ENCODE results near the gene ZBTB48. TPM values are rescaled to one million over a fixed set of nuclear protein-coding genes. Genes with fewer than 3 reads are reported as not detected.
A peak's percentile ranks its signal among the peaks of the same experiment; 100 is the strongest.

The ZBTB48 gene
- total and polyA plus RNA-seq, 4 donors, result 8.3 to 18.1 (median 13.1) TPM

GRCh38 chr1:6614929-6615785 lies 35.4 kb downstream of the ZBTB48 start:
- peaks cover 4 to 11% (median 8%) of the 10 kb centered on the region in 4 donors for H3K4me1 ChIP-seq (ENCODE audit: control insufficient read depth in 4 of 4, insufficient read depth in 4 of 4, low read length in 3 of 4)

GRCh38 chr1:6619045-6619444 lies 39.3 kb downstream of the ZBTB48 start:
- no peak overlapping the region for H3K9ac ChIP-seq (ENCODE audit: low read depth in 1 of 2, low read length in 2 of 2)
- H3K9me3 ChIP-seq (ENCODE audit: control insufficient read depth in 4 of 4, low read length in 3 of 4), result no peaks in the 10 kb centered on the region
- no peak overlapping the region for H3K27ac ChIP-seq (ENCODE audit: low read depth in 1 of 2, low read length in 2 of 2)
- peaks cover 6 to 37% (median 31%) of the 10 kb centered on the region in 4 donors for H3K4me1 ChIP-seq (ENCODE audit: control insufficient read depth in 4 of 4, insufficient read depth in 4 of 4, low read length in 3 of 4)
- no peak overlapping the region for H3K4me3 ChIP-seq (ENCODE audit: low read depth in 1 of 3, low read length in 3 of 3)
- H3K36me3 ChIP-seq (ENCODE audit: control insufficient read depth in 4 of 4, insufficient read depth in 3 of 4, low read depth in 1 of 4, low read length in 3 of 4), result peaks cover 1 to 7% (median 5%) of the 10 kb centered on the region in 4 donors
- DNase-seq (ENCODE audit: low spot score), result no peak
- no peaks in the 10 kb centered on the region for H3K27me3 ChIP-seq (ENCODE audit: control insufficient read depth in 4 of 4, insufficient read depth in 4 of 4, low read length in 3 of 4)
- TF ChIP-seq YY1 (IDR thresholded peaks at IDR 0.05), result no peak
- TF ChIP-seq, protein P1, sequence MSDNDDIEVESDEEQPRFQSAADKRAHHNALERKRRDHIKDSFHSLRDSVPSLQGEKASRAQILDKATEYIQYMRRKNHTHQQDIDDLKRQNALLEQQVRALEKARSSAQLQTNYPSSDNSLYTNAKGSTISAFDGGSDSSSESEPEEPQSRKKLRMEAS (IDR thresholded peaks at IDR 0.05), result no peak
- no peak for TF ChIP-seq NR2F2 (IDR thresholded peaks at IDR 0.05)
- TF ChIP-seq HNF4G (IDR thresholded peaks at IDR 0.05), result no peak
- TF ChIP-seq, protein P2, sequence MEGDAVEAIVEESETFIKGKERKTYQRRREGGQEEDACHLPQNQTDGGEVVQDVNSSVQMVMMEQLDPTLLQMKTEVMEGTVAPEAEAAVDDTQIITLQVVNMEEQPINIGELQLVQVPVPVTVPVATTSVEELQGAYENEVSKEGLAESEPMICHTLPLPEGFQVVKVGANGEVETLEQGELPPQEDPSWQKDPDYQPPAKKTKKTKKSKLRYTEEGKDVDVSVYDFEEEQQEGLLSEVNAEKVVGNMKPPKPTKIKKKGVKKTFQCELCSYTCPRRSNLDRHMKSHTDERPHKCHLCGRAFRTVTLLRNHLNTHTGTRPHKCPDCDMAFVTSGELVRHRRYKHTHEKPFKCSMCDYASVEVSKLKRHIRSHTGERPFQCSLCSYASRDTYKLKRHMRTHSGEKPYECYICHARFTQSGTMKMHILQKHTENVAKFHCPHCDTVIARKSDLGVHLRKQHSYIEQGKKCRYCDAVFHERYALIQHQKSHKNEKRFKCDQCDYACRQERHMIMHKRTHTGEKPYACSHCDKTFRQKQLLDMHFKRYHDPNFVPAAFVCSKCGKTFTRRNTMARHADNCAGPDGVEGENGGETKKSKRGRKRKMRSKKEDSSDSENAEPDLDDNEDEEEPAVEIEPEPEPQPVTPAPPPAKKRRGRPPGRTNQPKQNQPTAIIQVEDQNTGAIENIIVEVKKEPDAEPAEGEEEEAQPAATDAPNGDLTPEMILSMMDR (IDR thresholded peaks at IDR 0.05; ENCODE audit: low read depth, low read length, missing input control), result no peak
- TF ChIP-seq, protein P3, sequence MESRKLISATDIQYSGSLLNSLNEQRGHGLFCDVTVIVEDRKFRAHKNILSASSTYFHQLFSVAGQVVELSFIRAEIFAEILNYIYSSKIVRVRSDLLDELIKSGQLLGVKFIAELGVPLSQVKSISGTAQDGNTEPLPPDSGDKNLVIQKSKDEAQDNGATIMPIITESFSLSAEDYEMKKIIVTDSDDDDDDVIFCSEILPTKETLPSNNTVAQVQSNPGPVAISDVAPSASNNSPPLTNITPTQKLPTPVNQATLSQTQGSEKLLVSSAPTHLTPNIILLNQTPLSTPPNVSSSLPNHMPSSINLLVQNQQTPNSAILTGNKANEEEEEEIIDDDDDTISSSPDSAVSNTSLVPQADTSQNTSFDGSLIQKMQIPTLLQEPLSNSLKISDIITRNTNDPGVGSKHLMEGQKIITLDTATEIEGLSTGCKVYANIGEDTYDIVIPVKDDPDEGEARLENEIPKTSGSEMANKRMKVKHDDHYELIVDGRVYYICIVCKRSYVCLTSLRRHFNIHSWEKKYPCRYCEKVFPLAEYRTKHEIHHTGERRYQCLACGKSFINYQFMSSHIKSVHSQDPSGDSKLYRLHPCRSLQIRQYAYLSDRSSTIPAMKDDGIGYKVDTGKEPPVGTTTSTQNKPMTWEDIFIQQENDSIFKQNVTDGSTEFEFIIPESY (IDR thresholded peaks at IDR 0.05), result no peak
- WGBS, result 97% methylated on average over 4 of the region's 4 CpGs

More at GRCh38 chr1:6614929-6615785, 35.4 kb downstream of the ZBTB48 start:
- Histone ChIP-seq H3K36me3 (ENCODE audit: control insufficient read depth in 4 of 4, insufficient read depth in 3 of 4, low read depth in 1 of 4, low read length in 3 of 4) (peaks cover 1 to 6% (median 5%) of the 10 kb centered on the region in 4 donors), H3K27ac (ENCODE audit: low read depth in 1 of 2, low read length in 2 of 2) (peak overlapping the region; percentile 57 to 59), H3K9ac (ENCODE audit: low read depth in 1 of 2, low read length in 2 of 2) (peak overlapping the region; percentile 39 to 54), H3K27me3 (ENCODE audit: control insufficient read depth in 4 of 4, insufficient read depth in 4 of 4, low read length in 3 of 4) (no peaks in the 10 kb centered on the region), H3K9me3 (ENCODE audit: control insufficient read depth in 4 of 4, low read length in 3 of 4) (no peaks in the 10 kb centered on the region), H3K4me3 (ENCODE audit: low read depth in 1 of 3, low read length in 3 of 3) (peak overlapping the region; percentile 23 to 100 (median 63))
- TF ChIP-seq HNF4G (IDR thresholded peaks at IDR 0.05) (no peak), ATF3 (IDR thresholded peaks at IDR 0.05) (no peak), JUND (IDR thresholded peaks at IDR 0.05) (no peak), GABPA (IDR thresholded peaks at IDR 0.05 in 1 of 2, conservative IDR thresholded peaks at IDR 0.05 in 1 of 2) (no peak), RAD21 (IDR thresholded peaks at IDR 0.05) (no peak), FOXA1 (IDR thresholded peaks at IDR 0.05) (no peak), RXRA (IDR thresholded peaks at IDR 0.05) (no peak)
- TF ChIP-seq, protein P2 (IDR thresholded peaks at IDR 0.05; ENCODE audit: low read depth, low read length, missing input control), result no peak
- WGBS, result 2% methylated on average over 82 of the region's 82 CpGs
- no peak for DNase-seq (ENCODE audit: low spot score)
